SK-N-SH (cell line): Measurements from ENCODE around the gene MKS1. TPM values are rescaled to one million over a fixed set of nuclear protein-coding genes. Genes with fewer than 3 reads are reported as not detected.

ENCODE experiments used
- CTCF ChIA-PET: fragments of 300-600, 350-600 bp; formaldehyde crosslinking; extraction: SDS; loops from one replicate; lab custom pipeline; 2021; lab: Yijun Ruan, JAX
- POLR2A ChIA-PET: fragments of 350-600 bp; sonication (Branson Sonifier 250); formaldehyde crosslinking; extraction: SDS; loops from one replicate; lab custom pipeline; 2020; ENCODE audit warnings: antibody characterized with exemption, inconsistent platforms; lab: Yijun Ruan, JAX
- DNase-seq: peaks from one replicate; pipeline ENCODE4 v3.0.0; 2012
- H2AFZ ChIP-seq: fragments of 200-600 bp; sonication (generic); 2 replicates; pipeline ENCODE4 v1.8.1; 2016; ENCODE audit warnings: antibody characterized with exemption, mild to moderate bottlenecking, low read depth
- H3F3A ChIP-seq: fragments of 200-600 bp; sonication (generic); replicated peaks from 2 replicates; pipeline ENCODE3; 2016; ENCODE audit warnings: antibody characterized with exemption, mild to moderate bottlenecking; ENCODE audit not compliant: insufficient read depth
- H3K27ac ChIP-seq, 2 experiments: fragments of 200-500 bp in 1 of 2; fragments of 200-600 bp in 1 of 2; sonication (Bioruptor generic) in 1 of 2; sonication (generic), shearing (Covaris generic) in 1 of 2; 2 replicates each; pipeline versions ENCODE4 v1.5.1 to v1.6.1; 2014 to 2016; ENCODE audit warnings: low read depth in 2 of 2, inconsistent platforms in 1 of 2, low read length in 1 of 2, mild to moderate bottlenecking in 1 of 2, mixed read lengths in 1 of 2
- H3K27me3 ChIP-seq: fragments of 200-600 bp; sonication (generic), shearing (Covaris generic); 2 replicates; pipeline ENCODE4 v1.6.1; 2016; ENCODE audit warnings: mixed run types; ENCODE audit not compliant: insufficient read depth
- H3K36me3 ChIP-seq, 2 experiments: fragments of 200-500 bp in 1 of 2; fragments of 200-600 bp in 1 of 2; sonication (Bioruptor generic) in 1 of 2; sonication (generic) in 1 of 2; replicated peaks in 1 of 2; 2 replicates each; pipeline versions ENCODE3 to v1.5.1; 2014 to 2016; ENCODE audit warnings: low read length in 1 of 2, mild to moderate bottlenecking in 1 of 2; ENCODE audit not compliant: insufficient read depth in 2 of 2, control insufficient read depth in 1 of 2
- H3K4me1 ChIP-seq, 2 experiments: fragments of 200-500 bp in 1 of 2; fragments of 200-600 bp in 1 of 2; sonication (Bioruptor generic) in 1 of 2; sonication (generic), shearing (Covaris generic) in 1 of 2; 2 replicates each; pipeline versions ENCODE4 v1.5.1 to v1.6.1; 2014 to 2016; ENCODE audit warnings: low read depth in 1 of 2, low read length in 1 of 2, mixed run types in 1 of 2; ENCODE audit not compliant: insufficient read depth in 2 of 2, control insufficient read depth in 1 of 2
- H3K4me2 ChIP-seq: fragments of 200-600 bp; sonication (generic), shearing (Covaris generic); 2 replicates; pipeline ENCODE4 v1.6.1; 2017; ENCODE audit warnings: mixed run types
- H3K4me3 ChIP-seq, 2 experiments: fragments of 200-500 bp in 1 of 2; fragments of 200-600 bp in 1 of 2; sonication (Bioruptor generic) in 1 of 2; sonication (generic), shearing (Covaris generic) in 1 of 2; 2 replicates each; pipeline versions ENCODE4 v1.5.1 to v1.8.1; 2014 to 2016; ENCODE audit warnings: low read depth in 2 of 2, inconsistent platforms in 1 of 2, low read length in 1 of 2, mild to moderate bottlenecking in 1 of 2, mixed read lengths in 1 of 2, moderate library complexity in 1 of 2
- H3K79me2 ChIP-seq: fragments of 200-600 bp; sonication (generic); 2 replicates; pipeline ENCODE4 v1.8.1; 2017; ENCODE audit warnings: mild to moderate bottlenecking; ENCODE audit not compliant: insufficient read depth
- H3K9ac ChIP-seq: fragments of 200-600 bp; sonication (generic); 2 replicates; pipeline ENCODE4 v1.6.1; 2017; ENCODE audit warnings: mixed run types
- H3K9me2 ChIP-seq: fragments of 200-600 bp; sonication (generic); 2 replicates; pipeline ENCODE4 v1.6.1; 2017; ENCODE audit warnings: mixed run types
- H3K9me3 ChIP-seq: fragments of 200-600 bp; sonication (generic); 2 replicates; pipeline ENCODE4 v1.6.1; 2017; ENCODE audit warnings: mixed run types, mild to moderate bottlenecking, moderate library complexity
- H4K20me1 ChIP-seq: fragments of 200-600 bp; sonication (generic); 2 replicates; pipeline ENCODE4 v1.6.1; 2017; ENCODE audit warnings: mild to moderate bottlenecking, mixed run types; ENCODE audit not compliant: insufficient read depth
- CHD2 ChIP-seq: fragments of 150-350 bp; IDR thresholded peaks from 2 replicates; pipeline ENCODE4 v1.6.1; 2018; ENCODE audit warnings: low read length; ENCODE audit not compliant: partially characterized antibody
- FOSL2 ChIP-seq: IDR thresholded peaks from 2 replicates; pipeline ENCODE4 v1.4.0; 2012; ENCODE audit warnings: low read depth, mild to moderate bottlenecking, moderate library complexity, borderline replicate concordance
- FOXJ3 ChIP-seq: sonication (generic); formaldehyde crosslinking; IDR thresholded peaks from 2 replicates; pipeline ENCODE4 v1.5.1; 2020; ENCODE audit warnings: mild to moderate bottlenecking, missing genetic modification reagents
- TAF1 ChIP-seq: IDR thresholded peaks from 2 replicates; pipeline ENCODE4 v1.6.1; 2012; ENCODE audit warnings: low read depth, mild to moderate bottlenecking, low read length, moderate library complexity, borderline replicate concordance
- WGBS: methylation state at CpG from one replicate; pipeline ENCODE4 v1.1.6; 2017; ENCODE audit warnings: low lambda C conversion rate; 5-methylcytosine and 5-hydroxymethylcytosine counted together
- polyA plus RNA-seq, 3 experiments: library from polyadenylated mRNA; depleted of rRNA; stranded (reverse); fragments of >200 nt; gene quantifications; 2 replicates each; pipeline ENCODE4 v1.2.3, GENCODE V29; 2012
- TF ChIP-seq, protein P1 (sequence below): fragments of 200-600 bp; sonication (generic); IDR thresholded peaks from 2 replicates; pipeline ENCODE4 v1.6.1; 2017; ENCODE audit warnings: antibody characterized with exemption, mild to moderate bottlenecking, moderate library complexity
- TF ChIP-seq, protein P2 (sequence below): IDR thresholded peaks from 2 replicates; pipeline ENCODE4; 2012
- TF ChIP-seq, protein P3 (sequence below): IDR thresholded peaks from 2 replicates; pipeline ENCODE4 v1.4.0; 2012; ENCODE audit warnings: low read depth, borderline replicate concordance

MKS1 gene
- polyA plus RNA-seq, 1 of the 3 experiments (the other 2 are of a cell fraction) = 28.5 TPM

DNA sequence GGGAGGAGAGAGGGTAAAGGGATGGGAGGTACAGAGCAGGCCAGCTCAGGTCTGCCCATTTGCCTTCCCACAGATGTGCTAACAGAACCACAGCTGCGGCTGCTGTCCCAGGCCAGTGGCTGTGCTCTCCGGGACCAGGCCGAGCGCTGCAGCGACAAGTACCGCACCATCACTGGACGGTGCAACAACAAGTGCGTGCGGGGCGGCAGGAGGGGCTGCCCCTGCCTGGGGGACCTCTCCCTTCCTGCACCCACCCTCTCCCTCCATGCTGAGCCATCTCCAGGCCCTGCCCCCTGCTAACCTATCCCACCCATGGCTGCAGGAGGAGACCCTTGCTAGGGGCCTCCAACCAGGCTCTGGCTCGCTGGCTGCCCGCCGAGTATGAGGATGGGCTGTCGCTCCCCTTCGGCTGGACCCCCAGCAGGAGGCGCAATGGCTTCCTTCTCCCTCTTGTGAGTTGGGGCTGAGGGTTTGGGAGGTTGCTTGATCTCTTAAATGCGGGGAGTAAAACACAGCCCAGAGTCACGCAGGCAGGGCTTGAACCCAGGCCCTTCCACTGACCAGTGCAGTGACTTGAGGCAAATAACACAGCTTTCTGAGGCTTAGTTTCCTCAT lies 25.3 kb downstream of the MKS1 start:
- H3K4me3 ChIP-seq = no peak overlapping the region
- H3K4me1 ChIP-seq = no peaks in the 10 kb centered on the region; a peak in 1 of 4 replicates
- DNase-seq = peak; percentile 43
- H3K4me2 ChIP-seq = no peak overlapping the region
- H3F3A ChIP-seq = no peaks in the 10 kb centered on the region
- H3K79me2 ChIP-seq = no peaks in the 10 kb centered on the region
- POLR2A ChIA-PET = no interaction called here
- 60% methylated on average over 18 of the region's 18 CpGs for WGBS
- CTCF ChIA-PET = interaction anchor here (0.6 to 1.9 kb wide), 5 partner anchors 9 to 247 kb away, joined by 3 to 8 read pairs (median 3); partner anchors contain the start of gene MKS1
- H3K27me3 ChIP-seq = peaks cover 46% of the 10 kb centered on the region
- no peak overlapping the region for H3K9ac ChIP-seq
- no peaks in the 10 kb centered on the region for H3K9me3 ChIP-seq
- H3K36me3 ChIP-seq = no peaks in the 10 kb centered on the region
- no peak overlapping the region for H2AFZ ChIP-seq
- no peaks in the 10 kb centered on the region for H3K9me2 ChIP-seq
- no peaks in the 10 kb centered on the region for H4K20me1 ChIP-seq
- no peak for TF ChIP-seq CHD2
- TF ChIP-seq, protein P1, sequence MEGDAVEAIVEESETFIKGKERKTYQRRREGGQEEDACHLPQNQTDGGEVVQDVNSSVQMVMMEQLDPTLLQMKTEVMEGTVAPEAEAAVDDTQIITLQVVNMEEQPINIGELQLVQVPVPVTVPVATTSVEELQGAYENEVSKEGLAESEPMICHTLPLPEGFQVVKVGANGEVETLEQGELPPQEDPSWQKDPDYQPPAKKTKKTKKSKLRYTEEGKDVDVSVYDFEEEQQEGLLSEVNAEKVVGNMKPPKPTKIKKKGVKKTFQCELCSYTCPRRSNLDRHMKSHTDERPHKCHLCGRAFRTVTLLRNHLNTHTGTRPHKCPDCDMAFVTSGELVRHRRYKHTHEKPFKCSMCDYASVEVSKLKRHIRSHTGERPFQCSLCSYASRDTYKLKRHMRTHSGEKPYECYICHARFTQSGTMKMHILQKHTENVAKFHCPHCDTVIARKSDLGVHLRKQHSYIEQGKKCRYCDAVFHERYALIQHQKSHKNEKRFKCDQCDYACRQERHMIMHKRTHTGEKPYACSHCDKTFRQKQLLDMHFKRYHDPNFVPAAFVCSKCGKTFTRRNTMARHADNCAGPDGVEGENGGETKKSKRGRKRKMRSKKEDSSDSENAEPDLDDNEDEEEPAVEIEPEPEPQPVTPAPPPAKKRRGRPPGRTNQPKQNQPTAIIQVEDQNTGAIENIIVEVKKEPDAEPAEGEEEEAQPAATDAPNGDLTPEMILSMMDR = 0 out of 2 replicates have a peak, but pooled peaks have one; percentile 18
- no peak overlapping the region for H3K27ac ChIP-seq

DNA sequence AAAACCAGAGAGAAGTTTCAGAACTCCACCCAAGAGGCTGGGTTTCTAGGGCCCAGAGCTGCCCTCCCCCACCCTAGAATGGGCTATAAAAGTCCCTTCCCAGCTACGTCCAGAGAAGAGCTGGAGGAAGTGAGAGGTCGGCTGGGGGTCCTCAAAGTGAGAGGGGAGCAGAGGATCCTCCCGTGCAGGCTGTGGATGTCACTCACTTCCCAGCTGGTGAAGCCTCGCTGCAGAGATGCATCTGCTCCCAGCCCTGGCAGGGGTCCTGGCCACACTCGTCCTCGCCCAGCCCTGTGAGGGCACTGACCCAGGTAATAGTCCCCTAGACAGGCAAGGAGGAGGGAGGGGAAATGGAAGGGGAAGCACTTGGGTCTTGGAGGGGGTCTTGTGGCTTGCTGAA lies 26.4 kb downstream of the MKS1 start, which contains the start of gene EPX:
EPX (plus strand) TSS at position 115 of the 400 bp plus-strand sequence; CDS start at position 236, 121 bp downstream.
- peak; percentile 24 for DNase-seq
- H2AFZ ChIP-seq = no peak within 1 kb of the TSS
- no peak within 1 kb of the TSS for H3K4me2 ChIP-seq
- H4K20me1 ChIP-seq = no peaks in the 10 kb centered on the region
- WGBS = 17% methylated on average over 5 of the region's 6 CpGs
- no peaks in the 10 kb centered on the region for H3K36me3 ChIP-seq
- H3K27ac ChIP-seq = no peak within 1 kb of the TSS
- H3K27me3 ChIP-seq = peaks cover 42% of the 10 kb centered on the region
- no peaks in the 10 kb centered on the region; a peak in 1 of 4 replicates for H3K4me1 ChIP-seq
- TF ChIP-seq FOXJ3 (CRISPR knock-in tag) (no peak), CHD2 (no peak), FOSL2 (no peak), TAF1 (no peak)
- TF ChIP-seq, protein P2, sequence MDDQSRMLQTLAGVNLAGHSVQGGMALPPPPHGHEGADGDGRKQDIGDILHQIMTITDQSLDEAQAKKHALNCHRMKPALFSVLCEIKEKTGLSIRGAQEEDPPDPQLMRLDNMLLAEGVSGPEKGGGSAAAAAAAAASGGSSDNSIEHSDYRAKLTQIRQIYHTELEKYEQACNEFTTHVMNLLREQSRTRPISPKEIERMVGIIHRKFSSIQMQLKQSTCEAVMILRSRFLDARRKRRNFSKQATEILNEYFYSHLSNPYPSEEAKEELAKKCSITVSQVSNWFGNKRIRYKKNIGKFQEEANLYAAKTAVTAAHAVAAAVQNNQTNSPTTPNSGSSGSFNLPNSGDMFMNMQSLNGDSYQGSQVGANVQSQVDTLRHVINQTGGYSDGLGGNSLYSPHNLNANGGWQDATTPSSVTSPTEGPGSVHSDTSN = no peak
- TF ChIP-seq, protein P3, sequence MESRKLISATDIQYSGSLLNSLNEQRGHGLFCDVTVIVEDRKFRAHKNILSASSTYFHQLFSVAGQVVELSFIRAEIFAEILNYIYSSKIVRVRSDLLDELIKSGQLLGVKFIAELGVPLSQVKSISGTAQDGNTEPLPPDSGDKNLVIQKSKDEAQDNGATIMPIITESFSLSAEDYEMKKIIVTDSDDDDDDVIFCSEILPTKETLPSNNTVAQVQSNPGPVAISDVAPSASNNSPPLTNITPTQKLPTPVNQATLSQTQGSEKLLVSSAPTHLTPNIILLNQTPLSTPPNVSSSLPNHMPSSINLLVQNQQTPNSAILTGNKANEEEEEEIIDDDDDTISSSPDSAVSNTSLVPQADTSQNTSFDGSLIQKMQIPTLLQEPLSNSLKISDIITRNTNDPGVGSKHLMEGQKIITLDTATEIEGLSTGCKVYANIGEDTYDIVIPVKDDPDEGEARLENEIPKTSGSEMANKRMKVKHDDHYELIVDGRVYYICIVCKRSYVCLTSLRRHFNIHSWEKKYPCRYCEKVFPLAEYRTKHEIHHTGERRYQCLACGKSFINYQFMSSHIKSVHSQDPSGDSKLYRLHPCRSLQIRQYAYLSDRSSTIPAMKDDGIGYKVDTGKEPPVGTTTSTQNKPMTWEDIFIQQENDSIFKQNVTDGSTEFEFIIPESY = no peak
- H3K9ac ChIP-seq = no peak within 1 kb of the TSS
- POLR2A ChIA-PET = no interaction called here
- no peaks in the 10 kb centered on the region for H3F3A ChIP-seq
- H3K9me3 ChIP-seq = no peaks in the 10 kb centered on the region
- H3K9me2 ChIP-seq = no peaks in the 10 kb centered on the region
- CTCF ChIA-PET = interaction anchor here (4.4 kb wide), 1 partner anchor 8 kb away, joined by 22 read pairs; no protein-coding TSS in a partner anchor
- no peaks in the 10 kb centered on the region for H3K79me2 ChIP-seq
- H3K4me3 ChIP-seq = no peak within 1 kb of the TSS
